ENCODE results near the gene SPIRE1. TPM values are rescaled to one million over a fixed set of nuclear protein-coding genes. Genes with fewer than 3 reads are reported as not detected.

The SPIRE1 gene
- total RNA-seq, 2 experiments from 2014 or later, result 0.99 to 1.4 TPM

- Histone ChIP-seq H3K27ac (ENCODE audit: low read depth in 1 of 2, low read length in 2 of 2) (no peak overlapping the region), H3K27me3 (ENCODE audit: control insufficient read depth in 1 of 2, insufficient read depth in 2 of 2, low read length in 2 of 2) (no peaks in the 10 kb centered on the region), H3K4me3 (ENCODE audit: low read length) (no peak overlapping the region), H3K9me3 (ENCODE audit: control insufficient read depth in 1 of 2, insufficient read depth in 1 of 2, low read length in 2 of 2) (no peaks in the 10 kb centered on the region), H3K36me3 (ENCODE audit: insufficient read depth, low read length) (no peaks in the 10 kb centered on the region), H3K4me1 (ENCODE audit: insufficient read depth, low read length) (no peaks in the 10 kb centered on the region)
- Mint-ChIP-seq H3K9me3 (no peaks in the 10 kb centered on the region), H3K4me1 (ENCODE audit: low read depth) (no peaks in the 10 kb centered on the region), H3K27me3 (no peaks in the 10 kb centered on the region), H3K27ac (no peak overlapping the region), H3K4me3 (no peak overlapping the region), H3K36me3 (ENCODE audit: low read depth) (no peaks in the 10 kb centered on the region)
- TF ChIP-seq CTCF (IDR thresholded peaks at IDR 0.05), result no peak
- DNase-seq (no peak), ATAC-seq (ENCODE audit: poor library complexity) (no peak)
- intact Hi-C loops (cut with DNase I, micrococcal nuclease), result no loop called here
- ChIA-PET CTCF (interaction anchor here (0.5 kb wide), 1 partner anchor 362 kb away, joined by 3 read pairs; no protein-coding TSS in a partner anchor), POLR2A (no interaction called here)
These were observed 183.8 kb downstream of the SPIRE1 start for GRCh38 chr18:12474146-12474545.

DNA sequence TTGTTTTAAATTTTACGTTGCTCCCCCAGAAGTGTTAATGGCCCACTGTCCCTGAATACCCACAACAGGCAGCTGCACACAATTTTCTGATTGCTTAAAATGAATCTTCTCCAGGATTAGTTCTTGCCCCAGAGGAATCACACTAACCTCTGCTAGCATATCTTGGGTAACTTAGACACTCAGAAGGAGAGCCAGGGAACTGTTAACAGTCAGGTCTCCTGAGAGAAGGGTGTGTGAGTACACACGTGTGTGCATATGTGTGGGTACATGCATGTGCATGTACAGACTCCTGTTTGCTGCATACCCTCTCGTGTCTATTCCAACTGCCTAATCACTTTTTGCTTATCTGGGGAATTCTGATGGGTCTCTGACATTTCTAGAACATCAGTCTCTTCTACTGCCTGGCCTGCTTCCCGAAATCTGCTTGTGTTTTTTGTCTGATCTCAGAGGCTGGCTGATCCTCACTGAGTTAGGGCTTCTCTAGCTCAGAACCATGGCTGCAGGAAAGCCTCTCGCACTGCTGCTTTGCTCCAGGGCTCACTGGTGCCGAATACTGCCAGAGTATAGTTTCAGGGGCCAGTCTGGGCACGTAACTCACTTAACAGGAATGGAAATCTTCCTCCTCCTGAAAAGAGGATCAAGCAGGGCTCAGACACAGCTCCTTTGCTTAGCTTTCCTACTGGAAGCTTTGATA lies 187.4 kb downstream of the SPIRE1 start:
- Mint-ChIP-seq H3K4me1 (ENCODE audit: low read depth) (no peaks in the 10 kb centered on the region), H3K9me3 (no peaks in the 10 kb centered on the region), H3K4me3 (no peak overlapping the region), H3K36me3 (ENCODE audit: low read depth) (no peaks in the 10 kb centered on the region), H3K27me3 (no peaks in the 10 kb centered on the region), H3K27ac (no peak overlapping the region)
- Histone ChIP-seq H3K36me3 (ENCODE audit: insufficient read depth, low read length) (no peaks in the 10 kb centered on the region), H3K4me3 (ENCODE audit: low read length) (no peak overlapping the region), H3K27ac (ENCODE audit: low read depth in 1 of 2, low read length in 2 of 2) (no peak overlapping the region), H3K4me1 (ENCODE audit: insufficient read depth, low read length) (no peaks in the 10 kb centered on the region), H3K27me3 (ENCODE audit: control insufficient read depth in 1 of 2, insufficient read depth in 2 of 2, low read length in 2 of 2) (no peaks in the 10 kb centered on the region), H3K9me3 (ENCODE audit: control insufficient read depth in 1 of 2, insufficient read depth in 1 of 2, low read length in 2 of 2) (no peaks in the 10 kb centered on the region)
- ChIA-PET POLR2A (no interaction called here), CTCF (no interaction called here)
- intact Hi-C loops (cut with DNase I, micrococcal nuclease), result no loop called here
- ATAC-seq (ENCODE audit: poor library complexity) (no peak), DNase-seq (no peak)
- no peak for TF ChIP-seq CTCF (IDR thresholded peaks at IDR 0.05)

DNA sequence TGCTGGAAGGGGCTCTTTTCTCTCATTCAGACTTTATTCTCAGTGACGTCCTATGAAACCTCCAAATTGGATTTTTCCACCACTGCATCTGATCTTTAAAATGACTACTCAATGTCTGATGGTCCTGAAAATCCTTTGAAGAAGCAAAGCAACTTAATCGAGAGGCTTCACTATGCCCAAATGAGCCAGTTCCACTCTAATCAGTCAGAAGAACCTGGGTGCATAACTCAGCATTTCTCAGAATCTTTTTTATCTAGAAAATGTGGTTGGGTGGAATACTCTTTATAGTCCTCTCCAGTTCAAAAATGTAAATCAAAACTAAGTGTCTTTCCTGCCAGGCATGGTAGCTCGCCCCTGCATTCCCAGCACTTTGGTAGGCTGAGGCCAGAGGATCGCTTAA lies 189.5 kb downstream of the SPIRE1 start:
- Mint-ChIP-seq H3K27ac (no peak overlapping the region), H3K36me3 (ENCODE audit: low read depth) (no peaks in the 10 kb centered on the region), H3K4me1 (ENCODE audit: low read depth) (no peaks in the 10 kb centered on the region), H3K27me3 (no peaks in the 10 kb centered on the region), H3K4me3 (no peak overlapping the region), H3K9me3 (no peaks in the 10 kb centered on the region)
- intact Hi-C loops (cut with DNase I, micrococcal nuclease), result no loop called here
- Histone ChIP-seq H3K27ac (ENCODE audit: low read depth in 1 of 2, low read length in 2 of 2) (no peak overlapping the region), H3K36me3 (ENCODE audit: insufficient read depth, low read length) (no peaks in the 10 kb centered on the region), H3K4me3 (ENCODE audit: low read length) (no peak overlapping the region), H3K9me3 (ENCODE audit: control insufficient read depth in 1 of 2, insufficient read depth in 1 of 2, low read length in 2 of 2) (no peaks in the 10 kb centered on the region), H3K27me3 (ENCODE audit: control insufficient read depth in 1 of 2, insufficient read depth in 2 of 2, low read length in 2 of 2) (no peaks in the 10 kb centered on the region), H3K4me1 (ENCODE audit: insufficient read depth, low read length) (no peaks in the 10 kb centered on the region)
- POLR2A ChIA-PET, result no interaction called here
- no peak for ATAC-seq (ENCODE audit: poor library complexity)
- no peak for DNase-seq
- TF ChIP-seq CTCF (IDR thresholded peaks at IDR 0.05), result no peak
- CTCF ChIA-PET, result no interaction called here

All from CD4-positive, alpha-beta T cell (primary cell).